Activated T-helper 2 cell treated with anti-CD3 and anti-CD28 coated beads, Interferon-gamma antibody, Interleukin-2, Interleukin-4, amounts not matched to agents 10 μg/mL and 5 μg/mL and 100 μg/mL, durations not matched to agents 14 hours and 24 hours and 36 hours (primary cell): ENCODE results near the gene LBR. TPM values are rescaled to one million over a fixed set of nuclear protein-coding genes. Genes with fewer than 3 reads are reported as not detected.

Experiments used
- DNase-seq: peaks from one replicate; pipeline ENCODE4 v3.0.0; 2021; ENCODE audit warnings: low spot score
- H3K27ac Mint-ChIP-seq: one replicate; pipeline ENCODE4 v1.8.0; 2021; ENCODE audit warnings: mixed read lengths
- H3K27me3 Mint-ChIP-seq: one replicate; pipeline ENCODE4 v1.8.0; 2021; ENCODE audit warnings: low read depth, mixed read lengths
- H3K36me3 Mint-ChIP-seq: one replicate; pipeline ENCODE4 v1.8.0; 2021; ENCODE audit warnings: low read depth, mixed read lengths
- H3K4me1 Mint-ChIP-seq: one replicate; pipeline ENCODE4 v1.8.0; 2021; ENCODE audit warnings: low read depth, mixed read lengths
- H3K4me3 Mint-ChIP-seq: one replicate; pipeline ENCODE4 v1.8.0; 2021; ENCODE audit warnings: low read depth, mild to moderate bottlenecking, moderate library complexity, mixed read lengths
- H3K9me3 Mint-ChIP-seq: one replicate; pipeline ENCODE4 v1.8.0; 2021; ENCODE audit warnings: mixed read lengths
- intact Hi-C: fragments of 100-400 bp; cut with micrococcal nuclease; formaldehyde crosslinking; loops from one replicate; pipeline ENCODE4 v1.15.1; 2023
- total RNA-seq: library from RNA; stranded (reverse); gene quantifications from 2 replicates; pipeline ENCODE4 v1.2.3, GENCODE V29; 2022

LBR gene
- total RNA-seq, 1 donor from 2014 or later, result 191 TPM

GRCh38 chr1:225366018-225366417, 61.8 kb downstream of the LBR start:
- H3K27me3 Mint-ChIP-seq, result peaks cover 12% of the 10 kb centered on the region

GRCh38 chr1:225364439-225364838, 63.4 kb downstream of the LBR start:
- no peaks in the 10 kb centered on the region for H3K36me3 Mint-ChIP-seq
- H3K4me3 Mint-ChIP-seq, result no peak overlapping the region
- no peaks in the 10 kb centered on the region for H3K4me1 Mint-ChIP-seq
- intact Hi-C loops, result no loop called here
- H3K27ac Mint-ChIP-seq, result no peak overlapping the region
- no peaks in the 10 kb centered on the region for H3K9me3 Mint-ChIP-seq
- DNase-seq, result no peak
- peaks cover 12% of the 10 kb centered on the region for H3K27me3 Mint-ChIP-seq

More at GRCh38 chr1:225366018-225366417, 61.8 kb downstream of the LBR start:
- H3K9me3 Mint-ChIP-seq, result no peaks in the 10 kb centered on the region
- intact Hi-C loops, result no loop called here
- no peaks in the 10 kb centered on the region for H3K4me1 Mint-ChIP-seq
- H3K36me3 Mint-ChIP-seq, result no peaks in the 10 kb centered on the region
- no peak for DNase-seq
- no peak overlapping the region for H3K27ac Mint-ChIP-seq
- H3K4me3 Mint-ChIP-seq, result no peak overlapping the region

GRCh38 chr1:225362805-225363204, 65.0 kb downstream of the LBR start:
- Mint-ChIP-seq H3K9me3 (no peaks in the 10 kb centered on the region), H3K36me3 (no peaks in the 10 kb centered on the region), H3K27me3 (peaks cover 19% of the 10 kb centered on the region), H3K4me1 (no peaks in the 10 kb centered on the region), H3K27ac (no peak overlapping the region), H3K4me3 (no peak overlapping the region)
- no peak for DNase-seq
- intact Hi-C loops, result no loop called here

GRCh38 chr1:225361176-225361575, 66.7 kb downstream of the LBR start:
- Mint-ChIP-seq H3K4me3 (no peak overlapping the region), H3K4me1 (no peaks in the 10 kb centered on the region), H3K36me3 (no peaks in the 10 kb centered on the region), H3K27ac (no peak overlapping the region), H3K27me3 (peaks cover 22% of the 10 kb centered on the region), H3K9me3 (no peaks in the 10 kb centered on the region)
- DNase-seq, result no peak
- intact Hi-C loops, result no loop called here

GRCh38 chr1:225360119-225360518, 67.7 kb downstream of the LBR start:
- Mint-ChIP-seq H3K27me3 (peaks cover 23% of the 10 kb centered on the region), H3K4me1 (no peaks in the 10 kb centered on the region), H3K27ac (no peak overlapping the region), H3K4me3 (no peak overlapping the region), H3K36me3 (no peaks in the 10 kb centered on the region), H3K9me3 (no peaks in the 10 kb centered on the region)
- intact Hi-C loops, result no loop called here
- DNase-seq, result no peak

GRCh38 chr1:225355863-225356262, 72.0 kb downstream of the LBR start:
- H3K27me3 Mint-ChIP-seq, result peaks cover 36% of the 10 kb centered on the region

GRCh38 chr1:225354906-225355305, 72.9 kb downstream of the LBR start:
- DNase-seq, result no peak
- Mint-ChIP-seq H3K9me3 (no peaks in the 10 kb centered on the region), H3K27me3 (peaks cover 44% of the 10 kb centered on the region), H3K4me3 (no peak overlapping the region), H3K36me3 (no peaks in the 10 kb centered on the region), H3K4me1 (no peaks in the 10 kb centered on the region), H3K27ac (no peak overlapping the region)
- intact Hi-C loops, result no loop called here

More at GRCh38 chr1:225355863-225356262, 72.0 kb downstream of the LBR start:
- Mint-ChIP-seq H3K4me1 (no peaks in the 10 kb centered on the region), H3K9me3 (no peaks in the 10 kb centered on the region), H3K36me3 (no peaks in the 10 kb centered on the region), H3K27ac (no peak overlapping the region), H3K4me3 (no peak overlapping the region)
- DNase-seq, result no peak
- intact Hi-C loops, result no loop called here

Other genes starting within 250 kb of the LBR start
- 0.11 and 0.14 TPM in 2 replicates for gene ENAH, start 225.1 kb upstream of the LBR start, total RNA-seq